K562 (cell line): Measurements from ENCODE around the gene EGFR. TPM values are rescaled to one million over a fixed set of nuclear protein-coding genes. Genes with fewer than 3 reads are reported as not detected.

Experiments used
- CC2D1A ChIP-seq: fragments of 450-650 bp; IDR thresholded peaks from 2 replicates; pipeline ENCODE4 v1.6.1; 2017; ENCODE audit warnings: mild to moderate bottlenecking
- HMG20A ChIP-seq: fragments of 450-650 bp; formaldehyde crosslinking; conservative IDR thresholded peaks from 2 replicates; pipeline ENCODE4 v1.4.0; 2020; ENCODE audit warnings: mild to moderate bottlenecking, mixed read lengths
- KLF6 ChIP-seq: fragments of 250-450 bp; sonication (Bioruptor Pico); IDR thresholded peaks from 2 replicates; pipeline ENCODE4 v1.4.0; 2020; ENCODE audit warnings: mild to moderate bottlenecking, moderate library complexity, borderline replicate concordance
- MECOM ChIP-seq: fragments of 250-450 bp; sonication (Bioruptor Pico); IDR thresholded peaks from 2 replicates; pipeline ENCODE4 v1.8.0; 2022; ENCODE audit warnings: inconsistent platforms
- MYNN ChIP-seq, 2 experiments: sonication (generic); formaldehyde crosslinking in 1 of 2; IDR thresholded peaks; 2 replicates each; pipeline versions ENCODE4 v1.5.0 to v1.6.1; 2016 to 2020; ENCODE audit warnings: antibody characterized with exemption in 1 of 2, missing genetic modification reagents in 1 of 2
- PHF8 ChIP-seq: fragments of 200-600 bp; sonication (generic); IDR thresholded peaks from 2 replicates; pipeline ENCODE4 v1.6.1; 2012; ENCODE audit warnings: mixed run types, mild to moderate bottlenecking, inconsistent platforms, low read length, moderate library complexity, borderline replicate concordance
- ZMIZ1 ChIP-seq, 2 experiments: fragments of 150-350 bp in 1 of 2; IDR thresholded peaks; 2 replicates each; pipeline ENCODE4 v1.6.1; 2012 to 2016; ENCODE audit warnings: low read depth in 2 of 2, low read length in 2 of 2, mild to moderate bottlenecking in 1 of 2, moderate library complexity in 1 of 2
- ZNF311 ChIP-seq: fragments of 250-450 bp; sonication (Bioruptor Pico); IDR thresholded peaks from 2 replicates; pipeline ENCODE4 v1.4.0; 2020; ENCODE audit warnings: mild to moderate bottlenecking, moderate library complexity
- ZNF347 ChIP-seq: fragments of 450-650 bp; formaldehyde crosslinking; IDR thresholded peaks from 2 replicates; pipeline ENCODE4 v1.4.0; 2020; ENCODE audit warnings: low read depth, mild to moderate bottlenecking, moderate library complexity
- ZNF583 ChIP-seq: fragments of 250-450 bp; sonication (Bioruptor Pico); IDR thresholded peaks from 2 replicates; pipeline ENCODE4 v1.4.0; 2020
- ZNF785 ChIP-seq: fragments of 250-450 bp; sonication (Bioruptor Pico); IDR thresholded peaks from 2 replicates; pipeline ENCODE4 v1.4.0; 2020; ENCODE audit warnings: mild to moderate bottlenecking
- polyA plus RNA-seq, 8 experiments: library from polyadenylated mRNA; depleted of rRNA in 4 of 8; stranded (reverse) in 5 of 8; unstranded in 3 of 8; fragments of >200 nt; fragmentation: Nextera tagmentation in 2 of 8; fragmentation: Illumina TruSeq in 1 of 8; extraction: Ambion mirVana in 2 of 8; extraction: Trizol in 1 of 8; gene quantifications; 2 replicates each; pipeline versions ENCODE4 v1.2.1 to v1.2.3, GENCODE V29; 2011 to 2014; ENCODE audit warnings: inconsistent platforms in 1 of 8, missing spikeins in 1 of 8
- total RNA-seq, 7 experiments: library from RNA; depleted of rRNA in 6 of 7; stranded (reverse); fragments of >200 nt in 6 of 7; fragmentation: Illumina TruSeq in 2 of 7; extraction: Trizol in 2 of 7; gene quantifications; 2 replicates each; pipeline versions ENCODE4 v1.2.1 to v1.2.3, GENCODE V29; 2011 to 2021; ENCODE audit warnings: low replicate concordance in 1 of 7

Gene EGFR
- total and polyA plus RNA-seq, 9 of the 15 experiments (the other 6 are each of a cell fraction or from before 2014, with no cell fraction given): 0.13 TPM; not detected in 8

- no peak for TF ChIP-seq ZMIZ1 (IDR thresholded peaks at IDR 0.05; ENCODE audit: low read depth in 2 of 2, low read length in 2 of 2)
- TF ChIP-seq ZNF583 (CRISPR knock-in tag): no peak
- TF ChIP-seq ZNF311: no peak
- no peak for TF ChIP-seq ZNF785 (CRISPR knock-in tag)
- TF ChIP-seq MECOM: no peak
- TF ChIP-seq KLF6 (CRISPR knock-in tag): no peak
- TF ChIP-seq CC2D1A: no peak
- TF ChIP-seq ZNF347: no peak
- TF ChIP-seq MYNN (IDR thresholded peaks at IDR 0.05): no peak
- TF ChIP-seq MYNN (CRISPR knock-in tag; IDR thresholded peaks at IDR 0.05): no peak
- no peak for TF ChIP-seq HMG20A (CRISPR knock-in tag)
- TF ChIP-seq PHF8: no peak
- TF ChIP-seq, all 486 proteins: peak for 0
These were observed 154.9 kb downstream of the EGFR start (continued) for GRCh38 chr7:55173671-55174070.
